Ovary (tissue), 3 donors: ENCODE results near the gene CDH23.

Experiments
- CTCF ChIP-seq, 3 donors: fragments of 450-650 bp in 2 of 3; fragments of 200-600 bp in 1 of 3; IDR thresholded peaks; one replicate each; pipeline versions ENCODE4 v1.5.1 to v1.8.0; 2016 to 2022; ENCODE audit warnings: antibody characterized with exemption in 3 of 3, mild to moderate bottlenecking in 1 of 3
- POLR2A ChIP-seq: fragments of 450-650 bp; IDR thresholded peaks from one replicate; pipeline ENCODE4 v1.6.1; 2017; ENCODE audit warnings: antibody characterized with exemption, mild to moderate bottlenecking, moderate library complexity
- donor health status: DM: no; HTN: no; CAD: no.

DNA sequence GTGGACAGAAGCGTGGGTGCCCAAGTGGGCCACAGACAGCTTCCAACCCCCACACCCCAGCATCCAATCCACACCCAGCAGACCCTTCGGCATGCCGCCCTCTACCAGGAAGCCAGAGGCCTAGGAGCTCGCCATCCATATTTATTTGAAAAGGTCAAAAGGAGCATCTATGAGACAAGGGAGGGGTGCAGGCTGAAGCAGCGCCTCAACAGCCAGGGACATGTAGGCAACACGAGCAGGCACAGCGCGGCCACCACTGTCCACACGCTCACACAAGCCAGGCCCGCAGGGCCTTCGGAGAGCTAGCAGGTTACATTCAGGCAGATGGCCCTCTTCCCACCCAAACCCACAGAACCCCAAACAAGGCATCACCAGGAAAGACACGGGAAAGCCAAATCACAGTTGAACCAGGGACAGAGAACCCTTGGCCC, 419.7 kb downstream of the CDH23 start:
- TF ChIP-seq CTCF (IDR thresholded peaks at IDR 0.05) (no peak), POLR2A (no peak)
